BE2C (cell line): Measurements from ENCODE around the gene CYB5B.
"Not testable (repeated sequence)": the region's sequence is repeated elsewhere in the genome, so short reads cannot be mapped to it uniquely, and the experiment has no call there.

Source experiments
- DNase-seq: peaks from one replicate; pipeline ENCODE4 v3.0.0-alpha.2; 2020
- H3K27me3 ChIP-seq: fragments of 250-450 bp; sonication (Bioruptor Pico); 2 replicates; pipeline ENCODE4 v1.5.1; 2020; ENCODE audit warnings: mild to moderate bottlenecking
- H3K36me3 ChIP-seq: fragments of 250-450 bp; sonication (Bioruptor Pico); 2 replicates; pipeline ENCODE4 v1.5.1; 2020; ENCODE audit warnings: mild to moderate bottlenecking
- H3K4me1 ChIP-seq: fragments of 250-450 bp; sonication (Bioruptor Pico); 2 replicates; pipeline ENCODE4 v1.5.1; 2020
- H3K4me3 ChIP-seq: 2 replicates; pipeline ENCODE4 v1.5.1; 2011; ENCODE audit warnings: low read depth, low read length
- H3K9me3 ChIP-seq: fragments of 250-450 bp; sonication (Bioruptor Pico); 2 replicates; pipeline ENCODE4 v1.5.1; 2020
- TF ChIP-seq, protein P1 (sequence below): IDR thresholded peaks from 2 replicates; pipeline ENCODE4 v1.5.1; 2012; ENCODE audit warnings: mild to moderate bottlenecking, low read depth, low read length

The CYB5B gene

DNA sequence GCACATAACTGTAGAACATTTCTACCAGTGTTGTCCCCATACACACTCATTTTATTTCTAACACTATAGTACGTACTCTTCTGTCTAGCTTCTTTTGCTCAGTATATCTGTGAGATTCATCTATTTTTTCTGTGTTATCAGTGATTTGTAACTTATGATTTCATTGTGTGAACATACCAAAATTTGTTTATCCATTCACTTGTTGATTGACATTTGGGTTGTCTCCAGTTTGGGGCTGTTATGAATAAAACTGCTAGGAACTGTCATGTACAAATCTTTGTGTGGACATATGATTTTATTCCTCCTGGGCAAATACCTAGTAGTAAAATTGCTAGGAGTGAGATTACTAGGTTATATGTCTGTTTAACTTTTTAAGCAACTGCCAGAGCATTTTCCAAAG is 9.6 kb downstream of the CYB5B start:
- peaks cover 3% of the 10 kb centered on the region; the same call in 1 of the 2 replicates for H3K27me3 ChIP-seq
- TF ChIP-seq, protein P1, sequence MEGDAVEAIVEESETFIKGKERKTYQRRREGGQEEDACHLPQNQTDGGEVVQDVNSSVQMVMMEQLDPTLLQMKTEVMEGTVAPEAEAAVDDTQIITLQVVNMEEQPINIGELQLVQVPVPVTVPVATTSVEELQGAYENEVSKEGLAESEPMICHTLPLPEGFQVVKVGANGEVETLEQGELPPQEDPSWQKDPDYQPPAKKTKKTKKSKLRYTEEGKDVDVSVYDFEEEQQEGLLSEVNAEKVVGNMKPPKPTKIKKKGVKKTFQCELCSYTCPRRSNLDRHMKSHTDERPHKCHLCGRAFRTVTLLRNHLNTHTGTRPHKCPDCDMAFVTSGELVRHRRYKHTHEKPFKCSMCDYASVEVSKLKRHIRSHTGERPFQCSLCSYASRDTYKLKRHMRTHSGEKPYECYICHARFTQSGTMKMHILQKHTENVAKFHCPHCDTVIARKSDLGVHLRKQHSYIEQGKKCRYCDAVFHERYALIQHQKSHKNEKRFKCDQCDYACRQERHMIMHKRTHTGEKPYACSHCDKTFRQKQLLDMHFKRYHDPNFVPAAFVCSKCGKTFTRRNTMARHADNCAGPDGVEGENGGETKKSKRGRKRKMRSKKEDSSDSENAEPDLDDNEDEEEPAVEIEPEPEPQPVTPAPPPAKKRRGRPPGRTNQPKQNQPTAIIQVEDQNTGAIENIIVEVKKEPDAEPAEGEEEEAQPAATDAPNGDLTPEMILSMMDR = no peak
- H3K36me3 ChIP-seq = peaks cover 51% of the 10 kb centered on the region
- H3K4me3 ChIP-seq = no peak overlapping the region
- H3K9me3 ChIP-seq = no peaks in the 10 kb centered on the region; the same call in 1 of the 2 replicates
- H3K4me1 ChIP-seq = peaks cover 15% of the 10 kb centered on the region
- no peak for DNase-seq

DNA sequence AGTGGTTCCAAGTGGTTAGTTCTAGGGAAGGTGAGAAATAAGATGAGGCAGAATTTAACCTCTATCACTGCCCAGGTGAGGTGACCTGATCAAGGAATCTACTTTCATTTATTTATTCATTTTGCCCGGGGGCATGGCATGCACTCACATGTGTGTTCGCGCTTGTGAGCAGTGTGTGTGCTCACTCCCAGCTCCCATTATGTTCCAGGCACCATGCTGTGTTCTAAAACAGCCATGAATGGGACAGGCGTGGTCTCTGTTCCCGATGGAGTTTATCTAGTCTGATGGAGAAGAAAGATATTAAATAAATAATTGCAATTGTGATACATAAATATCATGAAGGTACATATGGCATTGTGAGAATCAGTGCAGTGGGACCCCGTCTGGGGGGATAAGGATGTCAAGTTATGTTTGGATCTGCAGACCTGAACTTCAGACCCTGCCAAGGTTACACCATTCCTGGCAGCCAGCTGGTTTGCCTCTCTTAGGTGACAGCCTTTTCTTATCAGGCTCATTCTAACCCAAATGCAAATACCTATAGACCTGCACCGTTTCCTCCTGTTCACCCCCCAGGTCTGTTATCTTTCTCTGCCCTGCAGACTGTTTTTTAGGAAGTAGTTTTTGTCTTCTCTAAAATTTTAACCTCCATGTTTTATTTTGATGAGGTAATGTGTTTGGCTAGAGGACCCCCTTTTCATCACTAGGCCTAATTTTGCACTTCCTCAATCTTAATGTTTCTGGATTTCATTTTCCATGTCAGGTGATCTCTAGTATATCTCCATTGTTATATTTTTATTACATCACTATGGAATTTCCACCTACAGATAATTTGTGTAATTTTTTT is 11.8 kb downstream of the CYB5B start:
- Histone ChIP-seq H3K9me3 (no peaks in the 10 kb centered on the region; the same call in 1 of the 2 replicates), H3K36me3 (peaks cover 31% of the 10 kb centered on the region), H3K4me1 (peaks cover 13% of the 10 kb centered on the region), H3K27me3 (peaks cover 3% of the 10 kb centered on the region; the same call in 1 of the 2 replicates), H3K4me3 (no peak overlapping the region)
- no peak for DNase-seq
- TF ChIP-seq, protein P1 = no peak

DNA sequence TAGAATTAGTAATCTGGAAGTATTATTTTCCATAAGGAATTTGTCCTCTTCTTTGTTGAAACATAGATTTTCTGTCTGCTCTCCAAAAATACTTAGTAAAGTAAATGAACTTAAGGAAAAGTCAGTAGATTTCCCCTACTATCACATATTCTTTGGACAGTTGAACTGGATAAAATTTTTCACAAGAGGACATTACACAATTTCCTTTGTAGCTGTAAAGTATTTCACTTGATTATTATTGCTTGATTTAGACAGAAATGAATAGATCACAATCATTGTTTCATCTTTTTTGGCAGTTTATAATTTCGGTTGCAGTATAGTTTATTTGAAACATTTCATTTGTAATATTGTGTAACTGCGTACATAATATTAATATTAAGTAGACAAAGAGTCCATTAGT is 12.5 kb downstream of the CYB5B start:
- no peak for DNase-seq
- TF ChIP-seq, protein P1 = no peak
- H3K4me3 ChIP-seq = no peak overlapping the region
- H3K9me3 ChIP-seq = no peaks in the 10 kb centered on the region; the same call in 1 of the 2 replicates
- peaks cover 6% of the 10 kb centered on the region; the same call in 1 of the 2 replicates for H3K4me1 ChIP-seq
- no peaks in the 10 kb centered on the region for H3K27me3 ChIP-seq
- peaks cover 27% of the 10 kb centered on the region for H3K36me3 ChIP-seq

DNA sequence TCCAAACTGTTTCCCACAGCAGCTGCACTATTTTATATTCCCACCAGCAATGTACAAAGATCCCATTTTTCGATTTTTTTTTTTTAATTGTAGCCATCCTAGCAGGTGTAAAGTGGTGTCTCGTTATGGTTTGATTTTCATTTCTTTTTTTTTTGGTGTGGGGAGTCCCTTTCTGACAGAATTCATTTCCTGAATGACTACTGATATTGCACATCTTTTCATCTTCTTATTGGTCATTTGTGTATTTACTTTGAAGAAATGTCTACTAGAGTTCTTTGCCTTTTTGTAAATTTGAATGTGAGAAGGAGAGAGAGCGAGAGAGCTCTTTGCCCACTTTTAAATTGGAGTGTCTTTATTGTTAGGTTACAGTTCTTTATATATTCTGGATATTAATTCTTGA is 14.0 kb downstream of the CYB5B start:
- Histone ChIP-seq H3K36me3 (peaks cover 13% of the 10 kb centered on the region), H3K27me3 (no peaks in the 10 kb centered on the region), H3K9me3 (no peaks in the 10 kb centered on the region; the same call in 1 of the 2 replicates), H3K4me1 (peaks cover 3% of the 10 kb centered on the region; the same call in 1 of the 2 replicates), H3K4me3 (no peak overlapping the region)
- no peak for DNase-seq
- TF ChIP-seq, protein P1 = no peak

DNA sequence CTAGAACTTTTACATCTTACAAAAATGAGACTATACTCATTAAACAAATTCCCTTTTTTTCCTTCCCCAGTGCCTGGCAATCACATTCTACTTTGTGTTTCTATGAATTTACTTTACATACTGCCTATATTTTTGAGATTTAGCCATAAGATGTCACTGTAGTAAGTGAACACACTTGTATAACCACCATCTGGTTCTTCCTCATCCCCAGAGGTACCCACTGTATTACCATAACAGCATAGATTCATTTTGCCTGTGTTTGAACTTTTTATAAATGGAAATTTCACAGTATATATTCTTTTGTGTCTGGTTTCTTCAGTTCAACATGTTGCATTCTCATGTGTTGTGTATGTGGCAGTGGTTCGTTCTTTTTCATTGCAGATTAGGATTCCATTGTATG is 15.8 kb downstream of the CYB5B start:
- DNase-seq = no peak
- Histone ChIP-seq H3K9me3 (no peaks in the 10 kb centered on the region; the same call in 1 of the 2 replicates), H3K4me3 (no peak overlapping the region), H3K36me3 (peaks cover 6% of the 10 kb centered on the region), H3K27me3 (no peaks in the 10 kb centered on the region), H3K4me1 (peaks cover 5% of the 10 kb centered on the region; the same call in 1 of the 2 replicates)
- TF ChIP-seq, protein P1 = no peak

DNA sequence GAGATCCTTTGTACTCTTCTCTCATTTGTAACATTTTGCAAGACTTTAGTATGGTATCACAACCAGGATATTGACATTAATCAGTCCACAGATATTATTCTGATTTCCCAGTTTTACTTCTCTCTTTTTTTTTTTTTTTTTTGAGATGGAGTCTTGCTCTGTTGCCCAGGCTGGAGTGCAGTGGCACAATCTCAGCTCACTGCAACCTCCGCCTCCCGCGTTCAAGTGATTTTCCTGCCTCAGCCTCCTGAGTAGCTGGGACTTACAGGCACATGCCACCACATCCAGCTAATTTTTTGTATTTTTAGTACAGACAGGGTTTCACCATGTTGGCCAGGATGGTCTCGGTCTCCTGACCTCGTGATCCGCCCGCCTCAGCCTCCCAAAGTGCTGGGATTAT is 16.6 kb downstream of the CYB5B start:
- not testable (repeated sequence) for H3K36me3 ChIP-seq, H3K4me1 ChIP-seq

More for the DNA sequence above, 16.6 kb downstream of the CYB5B start:
- not testable (repeated sequence) for H3K4me3 ChIP-seq, H3K9me3 ChIP-seq, H3K27me3 ChIP-seq, DNase-seq
